Pancreas (tissue), 10 donors: Measurements from ENCODE around the gene PHETA2. TPM values are rescaled to one million over a fixed set of nuclear protein-coding genes. Genes with fewer than 3 reads are reported as not detected.

ENCODE experiments used
- ATAC-seq, 4 donors: fragments of 200-7000 bp; cut with Tn5 transposase; one replicate each; pipeline versions ENCODE4 v1.8.0 to v1.9.1; 2020; ENCODE audit warnings: mild to moderate bottlenecking in 4 of 4, moderate library complexity in 4 of 4
- DNase-seq, 6 donors: peaks; one replicate each; pipeline ENCODE4 v3.0.0-alpha.2; 2020
- FAIRE-seq: peaks from 2 replicates; lab custom pipeline; 2012; peaks lifted over from hg19 to GRCh38; lab: Jason Lieb, UNC
- H3K27ac ChIP-seq, 4 donors: fragments of 200-600 bp; sonication (generic); 1 replicate in 3 of 4; 2 replicates in 1 of 4; pipeline versions ENCODE4 v1.5.0 to v1.8.0; 2020
- H3K27me3 ChIP-seq, 4 donors: fragments of 200-600 bp; one replicate each; pipeline ENCODE4 v1.8.0; 2021
- H3K36me3 ChIP-seq, 3 donors: fragments of 200-600 bp; sonication (generic) in 1 of 3; one replicate each; pipeline versions ENCODE4 v1.5.0 to v1.8.0; 2020 to 2021
- H3K4me1 ChIP-seq, 3 donors: fragments of 200-600 bp; one replicate each; pipeline ENCODE4 v1.8.0; 2021
- H3K4me3 ChIP-seq, 4 donors: fragments of 200-600 bp; sonication (generic) in 2 of 4; one replicate each; pipeline versions ENCODE4 v1.5.0 to v1.8.0; 2020 to 2021
- H3K9me3 ChIP-seq, 4 donors: fragments of 200-600 bp; one replicate each; pipeline ENCODE4 v1.8.0; 2021
- WGBS, 2 donors: extraction: QIAGEN DNeasy Blood & Tissue Kit; methylation state at CpG; one replicate each; pipeline ENCODE4 v1.1.7; 2013; 5-methylcytosine and 5-hydroxymethylcytosine counted together
- intact Hi-C, 3 donors: fragments of 100-400 bp; cut with DNase I; formaldehyde crosslinking; loops; one replicate each; pipeline versions ENCODE4 v1.11.1 to v1.14.2; 2022
- polyA plus RNA-seq, 2 donors: library from polyadenylated mRNA; stranded (reverse); fragments of 200-250 nt; gene quantifications; one replicate each; pipeline ENCODE4 v1.2.3, GENCODE V29; 2013
- total RNA-seq, 6 donors: library from RNA; stranded (reverse); fragmentation: NEBNext Ultra II Directional in 4 of 6; extraction: Animal tissue kit (Norgen Biotek cat#: 25700) in 4 of 6; gene quantifications; one replicate each; pipeline versions ENCODE4 v1.2.1 to v1.2.4, GENCODE V29; 2021 to 2023
- TF ChIP-seq, protein P1 (sequence below), 4 donors: fragments of 200-600 bp; sonication (generic) in 3 of 4; IDR thresholded peaks; one replicate each; pipeline versions ENCODE4 v1.5.0 to v1.8.0; 2021; ENCODE audit warnings: antibody characterized with exemption in 4 of 4
- donor health status: healthy with polysubstance abuse.
- donor health status: DM: no; HTN: no; CAD: no; lungs with moderate emphysema.
- donor health status: DM: no; HTN: no; CAD: no.
- donor health status: control.
- donor health status: control.
- donor health status: Bipolar disorder and iron deficiency.
- donor health status: DM: yes; HTN: yes; CAD: no.
- donor health status: DM: no; HTN: no; CAD: no.
- donor health status: DM: no; HTN: no; CAD: no.
- donor health status: DM: yes; HTN: yes; CAD: no.

Gene PHETA2
- total and polyA plus RNA-seq, 8 donors = 7.4 to 10.9 (median 9.8) TPM

DNA sequence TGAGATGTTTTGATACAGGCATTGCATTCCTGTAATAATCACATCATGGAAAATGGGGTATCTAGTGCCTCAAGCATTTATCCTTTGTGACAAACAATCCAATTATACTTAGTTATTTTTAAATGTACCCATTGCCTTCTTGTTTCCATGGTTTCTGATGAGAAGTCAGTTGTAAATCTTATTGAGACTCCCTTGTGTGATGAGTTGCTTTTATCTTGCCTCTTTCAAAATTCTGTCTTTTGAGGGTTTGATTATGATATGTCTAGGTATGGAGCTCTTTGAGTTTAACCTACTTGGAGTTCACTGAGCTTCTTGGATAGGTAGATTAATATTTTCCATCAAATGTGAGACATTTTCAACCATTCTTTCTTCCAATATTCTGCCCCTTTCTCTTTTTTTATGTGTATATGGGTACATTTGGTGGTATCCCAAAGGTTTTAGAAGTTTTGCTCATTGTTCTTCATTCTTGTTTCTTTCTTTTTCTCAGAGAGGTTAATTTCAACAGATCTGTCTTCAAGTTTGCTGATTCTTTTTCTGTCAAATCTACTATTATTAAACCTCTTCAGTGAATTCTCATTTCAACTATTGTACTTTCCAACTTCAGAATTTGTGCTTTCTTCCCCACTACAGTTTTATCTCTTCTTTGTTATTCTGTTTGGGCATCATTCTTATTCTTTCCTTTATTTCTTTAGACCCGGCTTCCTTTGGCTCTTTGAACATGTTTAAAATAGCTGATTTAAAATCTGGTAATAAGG is 17.1 kb upstream of the PHETA2 start:
- ATAC-seq (no peak), FAIRE-seq (no peak), DNase-seq (no peak)
- Histone ChIP-seq H3K27me3 (no peaks in the 10 kb centered on the region), H3K9me3 (no peaks in the 10 kb centered on the region), H3K4me1 (no peaks in the 10 kb centered on the region), H3K36me3 (peaks cover 0 to 1% (median 0%) of the 10 kb centered on the region in 3 donors), H3K4me3 (no peak overlapping the region), H3K27ac (no peak overlapping the region)
- intact Hi-C loops = no loop called here
- WGBS, 2 donors = 90 to 96% methylated on average over 1 of the region's 1 CpG
- TF ChIP-seq, protein P1, sequence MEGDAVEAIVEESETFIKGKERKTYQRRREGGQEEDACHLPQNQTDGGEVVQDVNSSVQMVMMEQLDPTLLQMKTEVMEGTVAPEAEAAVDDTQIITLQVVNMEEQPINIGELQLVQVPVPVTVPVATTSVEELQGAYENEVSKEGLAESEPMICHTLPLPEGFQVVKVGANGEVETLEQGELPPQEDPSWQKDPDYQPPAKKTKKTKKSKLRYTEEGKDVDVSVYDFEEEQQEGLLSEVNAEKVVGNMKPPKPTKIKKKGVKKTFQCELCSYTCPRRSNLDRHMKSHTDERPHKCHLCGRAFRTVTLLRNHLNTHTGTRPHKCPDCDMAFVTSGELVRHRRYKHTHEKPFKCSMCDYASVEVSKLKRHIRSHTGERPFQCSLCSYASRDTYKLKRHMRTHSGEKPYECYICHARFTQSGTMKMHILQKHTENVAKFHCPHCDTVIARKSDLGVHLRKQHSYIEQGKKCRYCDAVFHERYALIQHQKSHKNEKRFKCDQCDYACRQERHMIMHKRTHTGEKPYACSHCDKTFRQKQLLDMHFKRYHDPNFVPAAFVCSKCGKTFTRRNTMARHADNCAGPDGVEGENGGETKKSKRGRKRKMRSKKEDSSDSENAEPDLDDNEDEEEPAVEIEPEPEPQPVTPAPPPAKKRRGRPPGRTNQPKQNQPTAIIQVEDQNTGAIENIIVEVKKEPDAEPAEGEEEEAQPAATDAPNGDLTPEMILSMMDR (IDR thresholded peaks at IDR 0.05) = no peak

DNA sequence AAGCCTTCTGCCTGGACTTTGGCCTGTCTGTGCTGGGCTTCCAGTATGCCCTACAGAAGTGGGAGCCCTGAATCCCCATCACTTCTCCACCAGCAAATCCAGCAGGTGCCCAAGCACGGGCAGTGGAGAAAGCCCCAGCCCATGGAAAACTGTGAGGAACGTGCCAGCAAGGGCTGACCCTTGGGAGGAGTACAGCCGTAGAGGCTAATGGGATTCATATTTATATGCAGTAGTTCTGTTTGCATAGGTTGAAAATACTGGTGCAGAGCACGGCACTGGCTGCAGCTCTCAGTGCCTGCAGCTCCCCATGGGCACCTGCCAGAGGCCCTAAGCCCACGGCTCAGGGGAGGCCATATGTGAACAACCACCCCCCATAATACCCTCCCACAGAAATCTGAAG is 13.6 kb upstream of the PHETA2 start:
- WGBS, 2 donors = 93 to 100% methylated on average over 5 of the region's 5 CpGs

DNA sequence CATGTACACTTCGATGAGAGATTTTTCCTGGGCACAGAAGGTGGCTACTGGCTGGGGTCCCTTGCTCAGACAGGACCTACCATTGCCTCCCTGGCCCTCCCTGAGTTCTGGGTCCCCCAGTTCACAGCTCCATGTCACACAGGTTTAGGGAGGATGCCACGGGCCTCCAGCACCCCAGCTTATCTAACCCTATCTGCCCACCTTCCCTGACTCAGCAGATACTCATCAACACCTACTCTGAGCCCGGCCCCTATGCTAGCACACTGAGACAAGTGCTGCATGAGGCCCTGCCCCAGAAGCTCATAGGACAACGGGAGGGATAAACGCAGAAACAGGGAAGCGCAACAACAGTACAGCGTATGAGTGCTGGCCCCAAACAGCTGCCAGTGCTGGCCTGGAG is 13.0 kb upstream of the PHETA2 start:
- intact Hi-C loops = no loop called here
- TF ChIP-seq, protein P1 (IDR thresholded peaks at IDR 0.05) = no peak
- WGBS, 2 donors = 93% methylated on average over 7 of the region's 7 CpGs
- peak in 1 of 6 donors; percentile 21 for DNase-seq
- ATAC-seq = no peak
- H3K4me1 ChIP-seq = no peaks in the 10 kb centered on the region
- no peak overlapping the region for H3K4me3 ChIP-seq
- H3K27me3 ChIP-seq = no peaks in the 10 kb centered on the region
- H3K9me3 ChIP-seq = no peaks in the 10 kb centered on the region
- no peak overlapping the region for H3K27ac ChIP-seq
- no peak for FAIRE-seq
- H3K36me3 ChIP-seq = peaks cover 0 to 7% (median 0%) of the 10 kb centered on the region in 3 donors

More for the DNA sequence above, 13.6 kb upstream of the PHETA2 start:
- DNase-seq (peak in 2 of 6 donors; percentile 18 to 21), FAIRE-seq (no peak), ATAC-seq (no peak)
- H3K9me3 ChIP-seq = no peaks in the 10 kb centered on the region
- H3K27ac ChIP-seq = no peak overlapping the region
- no peaks in the 10 kb centered on the region for H3K27me3 ChIP-seq
- intact Hi-C loops = no loop called here
- no peak overlapping the region for H3K4me3 ChIP-seq
- H3K36me3 ChIP-seq = peaks cover 0 to 7% (median 0%) of the 10 kb centered on the region in 3 donors
- TF ChIP-seq, protein P1 (IDR thresholded peaks at IDR 0.05) = no peak
- H3K4me1 ChIP-seq = no peaks in the 10 kb centered on the region

DNA sequence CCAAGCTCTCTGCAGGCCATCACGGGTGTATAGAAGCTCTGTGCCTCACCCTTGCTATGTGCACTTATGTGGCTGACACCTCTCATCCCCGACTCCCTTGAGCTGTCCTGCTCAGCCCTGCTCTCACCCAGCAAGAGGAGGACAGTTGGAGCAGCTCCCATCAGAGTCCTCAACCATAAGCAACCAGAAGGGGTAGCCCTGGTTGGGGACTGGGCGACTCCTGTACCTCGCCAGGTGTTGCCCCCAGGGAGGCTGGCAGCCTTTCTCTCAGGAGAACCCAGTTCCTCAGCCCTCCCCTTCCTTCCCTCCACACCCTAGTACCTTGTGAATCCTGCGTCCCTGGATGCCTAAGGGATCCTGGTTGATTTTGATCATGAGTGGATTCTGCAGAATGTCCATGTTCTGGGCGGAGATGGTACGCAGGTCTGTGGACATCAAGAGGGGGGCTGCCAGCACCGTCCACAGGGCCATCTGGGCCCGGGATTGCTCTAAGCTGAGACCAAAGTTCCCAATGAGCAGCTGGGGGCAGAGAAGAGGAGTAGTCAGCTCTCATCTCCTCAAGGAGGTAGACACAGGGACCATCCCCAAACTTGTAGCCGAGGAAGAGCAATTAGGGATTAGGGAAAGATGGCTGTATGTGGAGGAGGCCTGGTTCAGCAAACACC is 11.4 kb upstream of the PHETA2 start:
- H3K36me3 ChIP-seq = peaks cover 0 to 7% (median 0%) of the 10 kb centered on the region in 3 donors
- WGBS, 2 donors = 94 to 95% methylated on average over 10 of the region's 10 CpGs

More for the DNA sequence above, 11.4 kb upstream of the PHETA2 start:
- FAIRE-seq (no peak), DNase-seq (peak in 1 of 6 donors; percentile 34), ATAC-seq (no peak)
- Histone ChIP-seq H3K4me3 (no peak overlapping the region), H3K27ac (no peak overlapping the region), H3K4me1 (no peaks in the 10 kb centered on the region), H3K27me3 (no peaks in the 10 kb centered on the region), H3K9me3 (no peaks in the 10 kb centered on the region)
- TF ChIP-seq, protein P1 (IDR thresholded peaks at IDR 0.05) = no peak
- intact Hi-C loops = no loop called here
